Measurements from ENCODE around the gene HPSE2.

HPSE2 gene

GRCh38 chr10:98817396-98817795 lies 418.3 kb downstream of the HPSE2 start:
- no peak for DNase-seq

DNA sequence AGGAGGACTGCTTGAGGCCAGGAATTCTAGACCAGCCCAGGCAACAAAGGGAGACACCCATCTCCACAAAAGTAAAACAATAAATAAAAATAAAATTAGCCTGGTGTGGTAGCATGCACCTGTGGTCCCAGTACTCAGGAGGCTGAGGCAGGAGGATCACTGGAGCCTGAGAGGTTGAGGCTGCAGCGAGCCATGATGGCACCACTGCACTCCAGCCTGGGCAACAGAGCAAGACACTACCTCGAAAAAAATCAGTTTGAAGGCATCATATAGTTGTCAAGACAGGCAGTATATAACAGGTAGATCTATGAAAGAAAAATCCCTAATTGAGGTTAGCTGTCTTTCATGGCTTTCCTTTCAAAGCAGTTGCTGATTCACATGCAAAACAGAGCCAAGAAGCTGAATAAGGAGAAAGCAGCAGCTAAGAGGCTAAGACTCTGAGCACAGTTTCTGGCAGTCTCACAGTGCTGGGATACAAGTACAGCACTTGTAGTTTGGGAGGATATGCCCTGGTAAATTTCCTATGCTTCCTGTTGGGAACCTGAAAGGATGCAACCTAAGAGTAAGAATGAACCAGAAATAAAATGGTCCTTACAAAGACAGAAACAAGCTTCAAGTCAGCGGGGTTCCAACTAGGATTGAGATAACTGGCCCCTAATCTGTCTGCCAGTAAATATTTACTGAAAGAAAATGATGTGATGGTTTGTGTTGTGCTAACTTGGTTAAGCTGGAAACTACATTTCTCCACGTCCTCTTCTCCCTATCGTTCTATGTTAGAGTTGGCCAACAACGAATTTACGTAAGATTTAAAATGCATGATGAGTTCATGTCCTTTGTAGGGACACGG lies 420.4 kb downstream of the HPSE2 start:
- DNase-seq, result no peak

DNA sequence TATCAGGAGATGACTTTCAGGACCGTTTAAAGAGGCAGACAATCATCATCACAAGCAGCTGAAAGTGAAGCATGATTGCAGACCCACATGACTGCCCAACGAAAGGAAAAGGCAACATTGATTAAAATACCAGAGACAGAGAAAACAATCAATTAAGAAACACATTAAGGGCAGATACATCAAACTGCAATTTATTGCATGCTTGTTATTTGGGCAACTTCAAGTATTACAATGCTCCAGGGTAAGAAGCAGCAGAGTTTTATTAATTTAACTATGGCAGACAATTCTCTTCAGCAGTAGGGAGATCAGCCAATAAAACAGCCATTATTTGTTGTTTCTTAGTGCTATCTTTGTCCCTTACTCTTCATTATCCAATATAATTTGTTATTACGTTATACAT lies 421.2 kb downstream of the HPSE2 start:
- no peak for DNase-seq

- DNase-seq, result no peak
Observed at GRCh38 chr10:98808282-98808892, 427.3 kb downstream of the HPSE2 start.

DNA sequence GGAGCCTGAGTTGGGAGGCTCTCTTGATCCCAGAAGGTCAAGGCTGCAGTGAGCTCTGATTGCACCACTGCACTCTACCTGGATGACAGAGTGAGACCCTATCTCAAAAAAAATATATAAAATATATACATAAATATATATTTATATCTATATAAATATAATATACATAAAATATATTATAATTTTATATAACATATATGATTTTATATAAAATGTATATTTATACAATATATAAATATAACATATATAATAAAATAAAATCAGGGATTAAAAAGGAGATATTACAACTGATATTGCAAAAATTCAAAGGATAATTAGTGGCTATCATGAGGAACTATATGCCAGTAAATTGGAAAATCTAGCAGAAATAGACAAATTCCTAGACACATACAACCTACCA lies 435.4 kb downstream of the HPSE2 start:
- no peak for DNase-seq

DNA sequence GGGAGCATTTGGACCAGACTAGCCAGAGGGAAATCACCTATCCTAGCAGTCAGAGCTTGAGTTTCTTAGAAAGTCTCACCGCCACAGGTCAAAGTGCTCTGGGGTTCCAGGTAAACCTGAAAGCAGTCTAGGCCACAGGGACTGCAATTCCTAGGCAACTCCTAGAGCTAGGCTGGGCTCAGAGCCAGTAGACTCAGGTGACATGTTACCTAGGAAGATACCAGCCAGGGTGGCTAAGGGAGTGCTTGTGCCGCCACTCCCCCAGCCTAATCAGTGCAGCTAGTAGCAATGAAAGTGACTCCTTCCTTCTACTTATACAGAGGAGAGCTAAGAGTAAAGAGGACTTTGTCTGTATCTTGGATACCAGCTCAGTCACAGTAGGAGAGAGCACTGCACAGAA lies 440.2 kb downstream of the HPSE2 start:
- no peak for DNase-seq

GRCh38 chr10:98790817-98791216 lies 444.8 kb downstream of the HPSE2 start:
- DNase-seq, result no peak

GRCh38 chr10:98778277-98778759 lies 457.3 kb downstream of the HPSE2 start:
- DNase-seq, result no peak

DNA sequence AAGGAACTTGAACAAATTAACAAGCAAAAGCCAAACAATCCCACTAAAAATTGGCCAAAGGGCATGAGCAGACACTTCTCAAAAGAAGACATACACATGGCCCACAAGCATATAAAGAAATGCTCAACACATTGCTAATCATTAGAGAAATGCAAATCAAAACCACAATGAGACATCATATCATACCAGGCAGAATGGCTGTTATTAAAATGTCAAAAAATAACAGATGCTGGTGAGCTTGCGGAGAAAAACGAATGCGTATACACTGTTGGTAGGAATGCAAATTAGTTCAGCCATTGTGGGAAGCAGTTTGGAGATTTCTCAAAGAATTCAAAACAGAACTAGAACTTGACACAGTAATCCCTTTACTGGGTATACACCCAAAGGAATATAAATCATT lies 477.2 kb downstream of the HPSE2 start:
- DNase-seq, result no peak

- DNase-seq, result no peak
Observed at GRCh38 chr10:98748298-98748697, 487.4 kb downstream of the HPSE2 start.

- no peak for DNase-seq
Observed at GRCh38 chr10:98745645-98746044, 490.0 kb downstream of the HPSE2 start.

DNA sequence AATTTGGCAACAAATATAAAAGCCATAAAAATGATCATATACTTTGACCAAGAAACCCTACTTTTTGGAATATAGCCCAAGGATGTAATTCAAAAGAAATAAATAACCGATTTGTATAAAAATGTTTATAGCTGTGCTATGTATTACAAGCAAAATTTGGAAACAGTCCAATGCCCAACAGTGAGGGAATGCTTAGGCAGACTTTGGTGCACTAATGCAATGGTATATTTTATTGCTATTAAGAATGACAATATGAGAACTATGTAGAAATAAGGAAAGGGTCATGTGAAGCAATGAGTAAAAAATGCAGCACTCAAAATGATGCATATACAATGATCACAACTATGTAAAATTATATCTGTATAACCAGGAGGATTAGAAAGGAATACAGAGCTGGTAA lies 515.1 kb downstream of the HPSE2 start:
- DNase-seq, result no peak

DNA sequence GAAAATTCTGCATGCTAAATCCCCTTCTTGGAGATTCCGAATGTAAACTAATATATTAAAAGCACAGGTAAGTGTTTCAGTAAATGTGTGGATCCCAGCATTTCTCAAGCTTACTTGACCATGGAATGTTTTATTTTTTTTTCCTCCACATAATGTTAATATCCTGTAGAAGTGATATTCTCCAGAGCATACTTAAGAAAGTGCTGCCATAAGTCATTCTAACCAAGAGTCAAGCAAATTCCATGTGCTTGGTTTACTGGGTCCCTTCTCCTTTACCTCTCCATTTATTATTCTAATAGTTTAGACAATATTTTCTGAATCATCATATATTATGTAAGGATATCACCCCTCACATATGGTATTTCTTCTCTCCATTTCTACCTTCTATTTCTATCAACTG lies 522.1 kb downstream of the HPSE2 start:
- DNase-seq, result no peak

- no peak for DNase-seq
Observed at GRCh38 chr10:98696516-98696915, 539.1 kb downstream of the HPSE2 start.

- DNase-seq, result no peak
Observed at GRCh38 chr10:98694883-98695282, 540.8 kb downstream of the HPSE2 start.

- no peak for DNase-seq
Observed at GRCh38 chr10:98694014-98694413, 541.6 kb downstream of the HPSE2 start.

GRCh38 chr10:98687685-98688084 lies 548.0 kb downstream of the HPSE2 start:
- no peak for DNase-seq

GRCh38 chr10:98684019-98684899 lies 551.4 kb downstream of the HPSE2 start:
- no peak for DNase-seq

- DNase-seq, result no peak
Observed at GRCh38 chr10:98676895-98677294, 558.8 kb downstream of the HPSE2 start.

DNA sequence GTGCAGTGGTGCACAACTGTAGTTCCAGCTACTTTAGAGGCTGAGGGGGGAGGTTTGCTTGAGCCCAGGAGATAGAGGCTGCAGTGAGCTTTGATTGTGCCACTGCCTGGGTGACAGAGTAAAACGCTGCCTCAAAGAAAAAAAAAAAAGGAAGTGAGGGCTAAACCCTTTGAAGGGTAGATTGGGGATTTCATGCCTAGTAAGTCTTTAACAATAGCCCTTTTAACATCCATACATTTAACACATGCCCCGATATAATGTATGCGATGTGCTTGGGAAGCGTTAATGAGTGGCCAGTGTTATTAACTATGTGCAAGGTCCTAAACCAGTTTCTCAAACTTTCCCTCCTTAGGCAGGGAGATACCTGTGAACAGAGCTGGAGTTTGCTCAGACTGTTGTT lies 559.8 kb downstream of the HPSE2 start:
- no peak for DNase-seq

GRCh38 chr10:98673171-98673782 lies 562.4 kb downstream of the HPSE2 start:
- no peak for DNase-seq

DNA sequence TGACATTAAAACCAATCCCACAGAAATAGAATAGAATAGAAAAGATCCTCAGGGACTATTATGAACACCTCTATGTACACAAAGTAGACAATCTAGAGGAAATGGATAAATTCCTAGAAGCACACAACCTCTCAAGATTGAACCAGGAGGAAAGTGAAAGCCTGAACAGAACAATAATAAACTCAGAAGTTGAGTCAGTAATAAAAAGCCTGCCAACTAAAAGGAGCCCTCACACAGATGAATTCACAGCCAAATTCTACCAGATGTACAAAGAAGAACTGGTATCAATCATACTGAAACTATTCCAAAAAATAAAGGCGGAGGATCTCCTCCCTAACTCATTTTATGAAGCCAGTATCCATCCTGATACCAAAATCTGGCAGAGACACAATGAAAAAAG lies 568.6 kb downstream of the HPSE2 start:
- no peak for DNase-seq

- no peak for DNase-seq
Observed at GRCh38 chr10:98666276-98666675, 569.4 kb downstream of the HPSE2 start.
